HG02623 (cell line): ENCODE data around the gene EEF1AKMT2.

Source experiments
- ATAC-seq: cut with Tn5 transposase; IDR thresholded peaks from one replicate; pipeline ENCODE4 v1.9.1; 2021; ENCODE audit warnings: moderate library complexity; ENCODE audit not compliant: unreplicated experiment

EEF1AKMT2 gene

DNA sequence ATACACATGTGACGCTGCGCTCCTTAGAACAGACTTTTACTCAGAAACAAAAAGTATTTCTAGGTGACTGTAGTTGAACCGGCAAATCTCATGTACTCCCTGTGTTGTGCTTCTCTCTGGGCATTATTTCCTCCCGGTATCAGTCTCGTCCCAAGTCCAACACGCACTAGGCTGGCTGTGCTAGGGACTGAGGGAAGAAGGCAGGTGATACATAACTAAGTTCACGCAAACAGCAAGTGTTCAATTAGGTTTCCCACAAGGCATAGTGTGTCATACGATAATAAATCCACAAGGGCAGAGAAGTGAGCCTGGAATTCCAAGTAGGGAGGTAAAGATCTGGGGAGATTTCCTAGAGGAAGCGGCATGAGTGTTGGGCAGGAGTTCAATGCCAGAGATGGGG, 67.9 kb downstream of the EEF1AKMT2 start:
- ATAC-seq: no peak

GRCh38 chr10:124722798-124723783, 68.6 kb downstream of the EEF1AKMT2 start:
- peak; percentile 67 for ATAC-seq

- ATAC-seq: no peak
Measured at GRCh38 chr10:124721330-124722045, 70.2 kb downstream of the EEF1AKMT2 start.

- peak; percentile 35 for ATAC-seq
Measured at GRCh38 chr10:124719213-124719851, 72.4 kb downstream of the EEF1AKMT2 start.

DNA sequence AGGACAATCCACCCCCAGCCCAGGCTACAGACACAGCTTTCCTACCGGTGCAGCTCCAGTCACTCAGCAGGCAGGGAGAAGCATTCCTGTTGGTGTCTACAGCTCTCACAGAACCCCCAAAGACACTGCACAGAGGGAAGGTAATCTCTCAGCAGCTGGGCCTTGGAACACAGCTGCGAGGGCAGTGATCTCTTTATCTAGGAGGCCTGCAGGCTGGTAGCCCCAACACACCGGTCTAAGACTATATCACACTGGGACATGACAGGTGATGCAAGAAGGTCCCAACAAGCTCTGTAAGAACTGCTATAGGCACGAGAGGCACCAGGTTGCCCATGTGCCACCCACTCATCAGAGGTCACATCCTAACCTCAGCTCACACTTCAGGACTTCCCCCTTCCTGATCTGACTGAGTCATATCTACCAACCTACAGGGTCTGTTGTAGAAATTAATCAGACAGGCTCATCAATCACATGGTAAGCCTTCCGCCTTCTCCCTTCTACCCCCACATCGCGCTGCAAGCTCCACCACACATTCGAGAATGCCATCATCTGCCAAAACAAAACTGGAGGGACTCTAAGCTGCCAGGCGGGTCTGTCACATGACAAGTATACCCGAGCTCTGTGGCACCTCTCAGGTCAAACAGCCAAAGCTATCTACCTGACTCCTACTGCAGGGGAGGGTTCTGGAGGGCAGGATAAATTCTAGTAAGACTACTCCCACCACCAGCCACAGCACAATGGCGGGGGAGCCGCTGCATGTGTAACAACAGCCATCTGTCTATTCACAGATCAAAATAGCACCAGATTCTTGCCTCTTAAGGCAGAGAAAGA, 73.6 kb downstream of the EEF1AKMT2 start:
- peak; percentile 45 for ATAC-seq

DNA sequence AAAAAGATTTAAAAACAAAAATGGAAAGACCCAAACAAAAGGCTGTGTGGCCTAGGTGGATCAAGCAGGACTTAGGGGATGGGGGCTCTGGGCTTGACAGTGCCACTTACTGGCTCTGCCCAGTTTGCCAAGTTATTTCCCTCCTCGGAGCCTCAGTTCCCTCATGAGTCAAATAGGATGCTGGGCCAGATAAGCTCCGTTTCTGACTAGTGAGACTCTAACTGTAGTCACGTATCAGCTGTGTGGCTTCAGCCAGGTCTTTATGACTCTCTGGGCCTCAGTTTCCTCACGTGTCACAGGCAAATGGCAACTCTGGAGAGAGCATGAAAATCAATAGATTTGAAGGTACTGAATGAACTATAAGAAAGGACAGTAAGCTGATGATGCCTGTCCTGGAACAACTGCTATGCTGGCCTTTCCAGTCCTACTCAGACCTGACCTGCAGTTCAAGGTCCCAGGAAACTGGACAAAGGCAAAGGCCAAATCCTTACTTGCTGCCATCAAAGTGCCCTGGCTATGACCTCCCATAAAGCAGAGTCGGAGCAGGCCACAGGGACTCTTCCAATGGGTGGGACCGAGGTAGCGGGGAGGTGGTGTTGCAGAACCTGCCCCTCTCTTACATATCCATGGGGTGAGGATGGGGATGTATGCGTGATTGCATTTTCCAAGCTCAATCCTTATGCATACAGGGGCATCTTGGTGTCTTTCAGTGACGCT, 74.5 kb downstream of the EEF1AKMT2 start:
- no peak for ATAC-seq

DNA sequence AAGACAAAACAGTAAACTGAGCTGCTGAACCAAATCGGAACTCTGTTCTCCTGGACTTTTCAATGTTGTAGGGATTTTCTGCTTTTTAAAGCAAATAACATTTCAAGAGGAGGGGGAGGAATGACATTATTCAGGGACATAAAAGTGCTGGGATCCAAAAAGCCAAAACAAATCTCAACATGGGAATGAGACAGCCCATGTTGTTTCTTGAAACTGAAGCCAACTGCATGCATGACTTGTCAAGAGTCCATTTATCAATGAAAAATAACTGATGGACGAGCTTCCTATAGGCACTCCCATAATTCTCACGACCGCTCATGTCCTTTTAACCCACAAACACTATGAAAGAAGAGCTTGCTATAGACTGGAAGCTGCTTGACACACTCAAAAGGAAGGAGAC, 75.3 kb downstream of the EEF1AKMT2 start:
- ATAC-seq: no peak

GRCh38 chr10:124715439-124715838, 76.2 kb downstream of the EEF1AKMT2 start:
- no peak for ATAC-seq

DNA sequence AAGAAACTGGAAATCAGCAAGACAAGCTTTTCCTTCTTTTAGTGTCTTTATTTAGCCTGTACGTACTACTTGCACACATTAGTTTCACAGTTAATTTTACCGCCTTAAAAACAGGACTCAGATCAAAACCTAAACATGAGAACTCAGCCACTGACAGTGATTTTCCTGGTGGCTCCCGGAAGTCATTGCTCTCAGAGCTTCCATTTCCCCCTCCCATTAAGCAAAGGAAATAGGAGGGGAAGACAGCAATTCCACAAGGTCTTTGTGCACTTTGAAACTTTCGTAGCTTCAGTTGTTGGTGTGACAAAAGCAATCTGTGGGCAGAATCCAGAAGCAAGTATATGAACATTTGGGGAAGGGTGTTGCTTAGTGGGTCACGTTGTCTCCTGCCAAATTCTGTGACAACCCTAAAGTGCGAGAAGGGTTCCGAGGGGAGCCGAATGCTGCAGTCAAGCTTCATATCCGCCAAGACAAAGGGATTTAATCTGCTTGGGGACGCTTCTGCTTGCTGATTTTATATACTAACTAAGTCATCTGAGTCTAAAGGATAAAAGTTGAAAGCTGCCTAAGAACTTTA, 77.9 kb downstream of the EEF1AKMT2 start:
- no peak for ATAC-seq

DNA sequence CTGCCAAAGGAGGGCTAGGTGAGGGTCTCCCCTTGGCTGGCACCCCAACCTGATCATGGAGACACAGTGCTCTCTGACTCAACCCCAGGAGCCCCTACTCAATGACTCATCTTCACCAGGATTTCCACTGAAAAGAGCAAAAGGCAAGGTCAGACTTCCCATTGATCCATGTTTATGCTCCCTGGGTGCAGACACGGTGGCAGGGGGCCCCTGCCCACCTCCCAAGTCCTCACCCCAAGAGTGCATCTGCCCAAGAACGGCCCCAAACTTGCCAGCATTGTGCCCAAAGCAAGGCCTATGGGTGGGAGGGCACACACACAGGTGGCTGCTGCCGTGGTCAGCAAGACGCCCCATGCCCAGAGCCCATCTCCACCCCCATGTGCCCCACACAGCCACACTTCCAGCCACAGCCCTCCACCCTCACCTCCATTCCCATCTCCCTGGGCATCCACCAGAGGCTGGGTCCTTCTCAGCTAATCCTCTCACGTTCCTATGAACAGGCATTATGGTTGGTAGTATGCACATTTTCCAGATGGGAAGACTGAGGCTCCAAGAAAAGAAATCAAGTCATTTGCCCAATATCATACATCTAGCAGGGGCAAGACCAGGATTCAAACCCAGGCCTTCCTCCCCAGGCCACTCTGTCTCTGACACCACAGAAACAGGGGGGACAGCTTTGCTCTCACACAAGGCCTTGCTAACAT, 78.8 kb downstream of the EEF1AKMT2 start:
- no peak for ATAC-seq

- no peak for ATAC-seq
Measured at GRCh38 chr10:124711145-124711544, 80.5 kb downstream of the EEF1AKMT2 start.

DNA sequence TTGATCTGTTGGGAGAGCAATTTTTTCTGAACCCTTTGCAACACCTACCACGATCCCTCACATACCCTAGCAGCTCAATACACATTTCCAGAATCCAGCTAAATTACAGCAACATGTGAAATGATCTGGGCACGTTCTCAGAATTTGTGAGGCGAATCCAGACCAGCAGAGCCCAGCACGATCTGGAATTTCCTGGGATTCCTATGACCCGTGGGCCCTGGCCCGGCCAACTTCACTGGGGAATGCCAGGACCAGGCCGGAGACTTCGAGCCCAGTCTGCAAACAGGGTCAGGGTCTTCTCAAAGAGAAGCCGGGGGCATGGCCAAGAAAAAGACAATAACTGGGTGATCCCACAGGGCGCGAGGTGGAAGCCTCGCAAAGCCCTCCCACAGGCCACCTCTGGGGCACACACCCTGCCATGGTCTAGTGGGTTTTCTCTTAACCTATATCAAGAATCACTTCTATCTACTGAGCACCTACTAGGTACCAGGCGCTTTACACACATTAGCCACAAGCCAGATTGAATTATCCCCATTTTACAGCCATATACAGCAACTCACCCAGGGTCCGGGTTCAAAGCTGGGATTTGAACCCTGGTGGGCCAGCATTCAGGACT, 81.3 kb downstream of the EEF1AKMT2 start:
- no peak for ATAC-seq

DNA sequence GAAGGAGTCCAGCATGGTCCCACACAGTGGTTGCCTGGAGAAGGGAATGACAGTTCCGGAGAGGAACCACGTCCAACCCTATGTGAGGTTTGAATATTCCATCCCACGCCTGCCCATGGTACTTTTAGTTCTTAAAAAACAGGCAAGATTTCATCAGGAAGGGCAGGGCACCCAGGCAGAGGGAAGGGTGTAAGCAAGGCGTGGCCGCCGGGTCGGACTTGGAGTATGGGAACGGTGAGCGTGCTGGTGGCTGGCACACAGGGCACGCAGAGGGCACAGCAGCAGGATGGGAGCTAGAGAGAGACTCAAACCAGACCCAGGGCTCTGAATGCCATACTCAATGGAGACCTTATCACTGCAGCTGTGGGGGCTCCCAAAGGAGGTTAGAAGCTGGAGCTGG, 81.8 kb downstream of the EEF1AKMT2 start:
- ATAC-seq: no peak

DNA sequence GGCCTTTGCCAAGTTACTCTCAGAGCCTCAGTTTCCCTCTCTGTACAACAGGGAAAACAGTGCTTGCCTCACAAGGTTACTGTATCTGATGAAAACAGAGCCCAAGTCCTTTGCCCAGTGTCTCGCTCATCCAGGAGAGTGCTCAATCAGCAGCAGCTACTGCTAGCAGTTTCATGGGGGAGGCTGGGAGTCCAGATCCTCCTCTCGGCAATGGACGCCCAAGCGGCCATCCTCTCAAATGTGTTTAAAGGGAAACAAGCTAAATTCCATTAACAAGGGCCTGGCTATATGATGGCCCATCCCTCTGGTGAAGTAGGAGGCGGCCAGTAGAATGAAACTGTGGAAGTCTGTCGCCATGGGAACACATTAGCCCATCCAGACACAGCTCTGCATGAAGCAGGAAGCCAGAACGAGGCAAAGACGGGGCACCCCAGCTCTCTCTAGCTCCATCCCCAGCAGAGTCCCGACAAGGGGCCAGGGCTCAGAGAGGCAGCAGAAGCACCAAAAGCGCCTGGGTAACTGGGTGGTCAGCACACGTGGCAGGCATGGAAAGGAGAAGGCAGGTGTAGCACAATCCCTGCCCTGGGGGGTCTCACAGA, 82.7 kb downstream of the EEF1AKMT2 start:
- ATAC-seq: no peak

- no peak for ATAC-seq
Measured at GRCh38 chr10:124708246-124708779, 83.4 kb downstream of the EEF1AKMT2 start.
